Measurements from ENCODE around the gene SKAP2.

SKAP2 gene

DNA sequence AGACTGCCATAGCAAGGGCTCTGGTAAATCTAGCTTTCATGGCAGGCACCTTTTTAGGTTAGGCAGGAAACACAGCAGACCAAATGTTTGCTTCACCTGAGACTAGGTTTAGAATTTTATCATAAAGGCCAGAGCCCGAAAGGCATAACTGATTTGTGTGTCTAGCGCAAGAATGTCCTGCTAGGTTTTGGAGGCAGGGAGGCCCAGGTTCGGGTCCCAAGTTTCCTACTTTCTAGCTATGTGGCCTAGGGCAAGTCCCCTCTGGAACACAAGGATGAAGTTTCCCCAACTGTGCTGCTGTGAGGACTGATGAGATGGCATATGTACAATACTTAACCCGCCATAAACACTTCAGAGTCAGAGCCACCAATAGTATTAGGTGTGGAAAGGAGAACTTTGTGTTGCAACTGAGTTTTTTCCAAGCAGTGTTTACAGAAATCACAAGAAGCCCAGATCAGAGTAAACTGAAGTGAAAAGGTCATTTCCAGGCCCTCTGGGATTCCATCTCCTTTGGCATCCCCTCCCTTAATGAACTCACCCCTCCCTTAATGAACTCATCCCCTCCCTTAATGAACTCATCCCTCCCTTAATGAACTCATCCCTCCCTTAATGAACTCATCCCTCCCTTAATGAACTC is 244.9 kb downstream of the SKAP2 start:
- in situ Hi-C loops (cut with MboI; ENCODE audit: low sequenced_read_pairs) = no loop called here
- H3K4me3 ChIP-seq = no peak overlapping the region
- H3K27me3 ChIP-seq (ENCODE audit: low read depth) = no peaks in the 10 kb centered on the region
- DNase-seq (ENCODE audit: low spot score in 2 of 2) = no peak
- H3K36me3 ChIP-seq (replicated peaks) = no peaks in the 10 kb centered on the region
- no peaks in the 10 kb centered on the region for H3K9me3 ChIP-seq
- H3K4me1 ChIP-seq = no peaks in the 10 kb centered on the region

DNA sequence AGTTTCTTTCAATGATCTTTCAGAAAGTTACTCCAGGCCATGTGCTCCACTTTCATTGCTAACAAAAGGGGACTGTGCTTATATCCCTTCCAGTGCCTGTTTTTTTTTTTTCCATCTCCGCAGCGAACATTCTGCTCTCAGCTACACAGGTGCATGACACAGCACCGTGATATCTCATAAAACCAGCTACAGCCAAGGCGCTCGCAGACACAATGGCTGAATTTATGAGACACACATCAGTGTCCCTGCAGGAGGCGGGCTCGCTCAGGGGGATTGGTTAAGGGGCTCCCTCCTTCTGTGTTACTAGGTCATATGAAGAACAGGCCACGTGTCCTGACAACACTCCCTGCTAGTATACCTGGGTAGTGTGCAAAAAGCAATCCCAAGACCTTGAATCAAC is 245.5 kb downstream of the SKAP2 start:
- no peaks in the 10 kb centered on the region for H3K36me3 ChIP-seq (replicated peaks)
- H3K9me3 ChIP-seq = no peaks in the 10 kb centered on the region
- no peaks in the 10 kb centered on the region for H3K4me1 ChIP-seq
- H3K27me3 ChIP-seq (ENCODE audit: low read depth) = no peaks in the 10 kb centered on the region
- H3K4me3 ChIP-seq = no peak overlapping the region
- no peak for DNase-seq (ENCODE audit: low spot score in 2 of 2)
- in situ Hi-C loops (cut with MboI; ENCODE audit: low sequenced_read_pairs) = no loop called here

DNA sequence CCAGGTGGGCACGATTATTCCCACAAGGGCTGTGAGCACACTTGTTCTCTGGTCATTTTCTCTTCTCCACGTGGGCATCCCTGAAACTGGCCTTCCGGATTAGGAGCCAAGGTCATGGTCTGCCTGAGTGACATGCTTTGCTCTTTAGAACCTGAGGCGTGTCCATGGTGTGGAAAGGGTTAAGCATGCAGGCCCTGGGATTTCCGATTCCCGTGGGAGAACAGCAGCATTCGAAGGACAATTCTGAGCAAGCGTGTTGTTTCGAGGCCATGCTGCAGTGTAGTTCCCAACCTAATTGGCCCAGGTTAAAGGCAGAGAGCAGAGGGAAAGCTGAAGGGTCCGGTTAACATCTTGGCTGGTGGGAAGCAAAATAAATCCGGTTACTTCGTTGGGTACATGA is 245.9 kb downstream of the SKAP2 start:
- no peak for DNase-seq (ENCODE audit: low spot score in 2 of 2)
- in situ Hi-C loops (cut with MboI; ENCODE audit: low sequenced_read_pairs) = no loop called here
- Histone ChIP-seq H3K36me3 (replicated peaks) (no peaks in the 10 kb centered on the region), H3K27me3 (ENCODE audit: low read depth) (no peaks in the 10 kb centered on the region), H3K4me3 (no peak overlapping the region), H3K9me3 (no peaks in the 10 kb centered on the region), H3K4me1 (no peaks in the 10 kb centered on the region)
